GM21367 (cell line): ENCODE data around the gene ANKUB1.

Experiments used
- ATAC-seq: cut with Tn5 transposase; IDR thresholded peaks from one replicate; pipeline ENCODE4 v1.9.1; 2021; ENCODE audit not compliant: unreplicated experiment

Gene ANKUB1

GRCh38 chr3:149713730-149714654 lies 78.4 kb downstream of the ANKUB1 start:
- ATAC-seq: no peak
